ENCODE data around the gene CTSS.
A peak's percentile ranks its signal among the peaks of the same experiment; 100 is the strongest.
"Not testable (repeated sequence)": the region's sequence is repeated elsewhere in the genome, so short reads cannot be mapped to it uniquely, and the experiment has no call there.

Gene CTSS

GRCh38 chr1:150775276-150775675 is 9.7 kb upstream of the CTSS start:
- no peak for DNase-seq (ENCODE audit: low read depth)

- no peak for DNase-seq (ENCODE audit: low read depth)
These were observed 6.7 kb upstream of the CTSS start for GRCh38 chr1:150772326-150772725.

DNA sequence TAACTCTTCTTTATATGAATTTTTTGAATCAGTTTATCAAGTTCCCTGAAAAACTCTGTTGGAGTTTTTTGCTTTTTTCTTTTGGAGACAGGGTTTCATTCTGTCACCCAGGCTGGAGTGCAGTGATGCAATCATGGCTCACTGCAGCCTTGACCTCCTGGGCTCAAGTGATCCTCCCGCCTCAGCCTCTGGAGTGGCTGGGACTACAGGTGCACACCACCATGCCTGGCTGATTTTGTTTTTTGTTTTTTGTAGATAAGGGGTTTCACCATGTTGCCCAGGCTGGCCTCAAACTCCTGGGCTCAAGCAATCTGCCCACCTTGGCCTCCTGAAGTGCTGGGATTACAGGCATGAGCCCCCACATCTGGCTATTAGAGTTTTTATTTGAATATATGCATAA is 2.1 kb upstream of the CTSS start:
- DNase-seq (ENCODE audit: low read depth) = not testable (repeated sequence)

- not testable (repeated sequence) for DNase-seq (ENCODE audit: low read depth)
These were observed 361 bp upstream of the CTSS start for GRCh38 chr1:150765977-150766301.

GRCh38 chr1:150764617-150765101 is 919 bp downstream of the CTSS start:
- DNase-seq (ENCODE audit: low read depth) = peak; percentile 84

- DNase-seq (ENCODE audit: low read depth) = no peak
These were observed 2.6 kb downstream of the CTSS start for GRCh38 chr1:150763018-150763417.

DNA sequence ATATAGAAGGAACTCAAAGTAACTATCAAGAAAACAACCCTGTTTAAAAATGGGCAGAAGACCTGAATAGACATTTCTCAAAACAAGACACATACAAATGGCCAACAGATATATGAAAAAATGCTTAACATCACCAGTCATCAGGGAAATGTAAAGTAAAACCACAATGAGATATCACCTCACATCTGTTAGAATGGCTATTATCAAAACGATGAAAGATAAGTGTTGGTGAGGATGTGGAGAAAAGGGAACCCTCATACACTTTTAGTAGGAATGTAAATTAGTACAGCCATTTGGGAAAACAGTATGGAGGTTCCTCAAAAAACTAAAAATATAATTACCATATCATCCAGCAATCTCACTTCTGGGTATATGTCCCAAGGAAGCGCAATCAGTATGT is 3.0 kb downstream of the CTSS start:
- no peak for DNase-seq (ENCODE audit: low read depth)

DNA sequence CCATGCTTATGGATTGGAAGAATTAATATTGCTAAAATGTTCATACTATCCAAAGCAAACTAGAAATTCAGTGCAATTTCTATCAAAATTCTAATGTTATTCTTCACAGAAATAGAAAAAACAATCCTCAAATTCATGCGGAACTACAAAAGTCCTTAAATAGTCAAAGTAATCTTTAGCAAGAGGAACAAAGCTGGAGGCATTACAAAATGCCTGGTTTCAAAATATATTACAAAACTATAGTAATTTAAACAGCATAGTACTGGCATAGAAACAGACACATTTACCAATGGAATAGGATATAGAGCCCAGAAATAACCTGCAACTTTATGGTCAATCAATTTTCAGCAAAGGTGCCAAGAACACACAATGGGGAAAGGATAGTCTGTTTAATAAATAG is 3.8 kb downstream of the CTSS start:
- DNase-seq (ENCODE audit: low read depth) = no peak

DNA sequence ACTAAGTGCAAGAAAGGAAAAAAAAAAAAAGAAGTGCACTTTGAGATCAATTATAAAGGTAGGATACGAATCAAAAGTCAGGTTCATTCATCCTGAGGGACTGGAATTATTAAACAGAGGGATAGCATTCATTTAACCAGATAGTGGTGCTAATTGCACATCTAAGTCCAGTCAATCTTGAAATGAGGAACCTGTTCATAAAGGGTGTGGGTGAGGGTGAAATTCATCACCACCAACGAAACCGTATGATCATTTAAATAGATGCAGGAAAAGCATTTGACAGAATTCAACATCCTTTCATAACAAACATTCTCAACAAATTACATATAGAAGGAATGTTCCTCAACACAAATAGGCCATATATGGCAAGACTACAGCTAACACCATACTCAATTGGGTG is 5.6 kb downstream of the CTSS start:
- no peak for DNase-seq (ENCODE audit: low read depth)

- DNase-seq (ENCODE audit: low read depth) = no peak
These were observed 12.2 kb downstream of the CTSS start for GRCh38 chr1:150753416-150753815.

GRCh38 chr1:150751443-150751842 is 14.1 kb downstream of the CTSS start:
- DNase-seq (ENCODE audit: low read depth) = no peak

DNA sequence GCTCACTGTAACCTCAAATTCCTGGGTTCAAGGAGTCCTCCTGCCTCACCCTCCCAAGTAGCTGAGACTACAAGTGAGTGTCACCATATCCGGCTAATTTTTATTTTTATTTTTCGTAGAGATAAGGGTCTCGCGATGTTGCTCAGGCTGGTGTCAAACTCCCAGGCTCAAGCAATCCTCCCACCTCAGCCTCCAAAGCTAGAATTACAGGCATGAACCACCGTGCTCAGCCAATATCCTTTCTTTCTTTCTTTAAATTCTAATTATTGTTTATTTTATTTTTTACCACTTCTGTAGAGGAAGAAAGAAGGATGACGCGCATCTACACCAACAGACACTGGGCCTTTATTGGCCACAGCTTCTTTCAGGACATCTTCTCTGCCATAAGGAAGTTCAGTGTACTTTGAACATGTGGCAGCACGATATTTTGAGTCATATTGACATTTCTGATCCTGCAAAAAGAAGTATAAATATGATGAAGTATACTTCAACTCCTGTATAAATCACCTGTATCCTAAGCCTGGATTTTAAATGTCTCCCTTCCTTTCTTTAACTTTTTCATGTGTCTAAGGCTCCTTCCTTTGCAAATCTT is 15.8 kb downstream of the CTSS start:
- DNase-seq (ENCODE audit: low read depth) = no peak

DNA sequence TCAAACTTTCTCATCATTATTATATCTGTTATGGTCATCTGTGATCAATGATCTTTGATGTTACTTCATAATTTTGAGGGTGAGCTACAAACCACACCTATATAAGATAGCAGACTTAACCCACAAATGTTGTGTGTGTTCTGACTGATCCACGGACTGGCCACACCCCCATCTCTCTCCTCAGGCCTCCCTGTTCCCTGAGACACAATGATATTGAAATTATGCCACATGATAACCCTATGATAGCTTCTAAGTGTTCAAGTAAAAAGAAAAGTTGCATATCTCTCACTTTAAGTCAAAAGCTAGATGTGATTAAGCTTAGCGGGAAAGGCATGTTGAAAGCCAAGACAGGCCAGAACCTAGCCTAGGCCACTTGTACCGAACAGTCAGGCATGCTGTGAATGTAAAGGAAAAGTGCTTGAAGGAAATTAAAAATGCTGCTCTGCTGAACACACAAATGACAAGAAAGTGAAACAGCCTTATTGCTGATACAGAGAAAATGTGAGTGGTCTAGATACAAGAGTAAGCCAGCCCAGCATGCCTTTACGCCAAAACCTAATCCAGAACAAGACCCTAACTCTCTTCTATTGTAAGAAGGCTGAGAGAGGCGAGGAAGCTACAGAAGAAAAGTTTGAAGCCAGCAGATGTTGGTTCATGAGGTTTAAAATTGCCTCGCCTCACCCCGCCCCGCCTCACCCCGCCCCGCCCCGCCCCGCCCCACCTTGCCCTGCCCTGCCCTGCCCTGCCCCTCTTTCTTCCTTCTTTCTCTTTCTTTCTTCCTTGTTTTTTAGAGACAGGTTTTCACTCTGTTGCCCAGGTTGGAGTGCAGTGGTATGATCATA is 16.5 kb downstream of the CTSS start:
- DNase-seq (ENCODE audit: low read depth) = no peak

DNA sequence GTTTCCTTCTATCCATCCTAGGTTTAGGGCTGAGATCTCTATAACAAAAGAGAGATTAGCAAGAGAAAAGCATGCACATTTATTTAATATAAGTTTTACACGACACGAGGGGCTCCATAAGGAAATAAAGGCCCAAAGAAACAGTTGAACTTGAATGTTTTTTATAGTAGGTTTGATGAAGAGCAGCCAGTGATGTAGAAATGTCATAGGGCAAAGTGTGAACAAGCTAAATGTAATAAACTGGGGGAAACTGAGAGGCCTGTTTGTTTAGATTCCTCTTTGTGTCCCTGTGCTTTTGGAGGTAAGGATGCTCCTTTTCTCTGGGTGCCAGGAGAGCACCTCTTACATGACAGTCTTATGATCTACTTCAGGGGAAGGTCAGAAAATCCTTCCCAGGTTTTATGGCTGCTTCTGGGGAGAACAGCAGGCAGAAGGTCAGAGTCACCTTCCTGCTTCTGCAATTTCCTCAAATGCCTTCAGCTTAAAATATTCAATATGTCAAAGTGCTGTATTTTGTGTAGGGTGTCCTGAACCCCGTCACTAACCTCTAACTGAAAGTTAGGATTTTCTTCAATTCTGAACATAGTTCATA is 35.4 kb downstream of the CTSS start:
- no peak for DNase-seq (ENCODE audit: low read depth)

DNA sequence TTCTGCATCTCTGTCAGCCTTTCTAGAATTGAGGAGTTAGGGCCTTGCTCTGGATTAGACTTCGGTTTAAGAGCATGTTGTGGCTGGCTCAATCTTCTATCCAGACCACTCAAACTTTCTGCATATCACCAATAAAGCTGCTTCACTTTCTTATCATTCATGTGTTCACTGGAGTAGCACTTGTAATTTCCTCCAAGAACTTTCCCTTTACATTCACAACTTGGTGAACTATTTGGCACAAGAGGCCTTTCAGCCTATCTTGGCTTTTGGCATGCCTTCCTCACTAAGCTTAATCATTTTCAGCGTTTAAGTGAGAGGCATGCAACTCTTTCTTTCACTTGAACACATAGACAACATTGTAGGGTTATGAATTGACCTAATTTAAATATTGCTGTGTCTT is 41.2 kb downstream of the CTSS start:
- no peak for DNase-seq (ENCODE audit: low read depth)

GRCh38 chr1:150720703-150721102 is 44.9 kb downstream of the CTSS start, which contains the start of gene HORMAD1:
HORMAD1 (minus strand) TSS chr1:150720895; CDS start chr1:150719505, 1,390 bp downstream.
- DNase-seq (ENCODE audit: low read depth) = no peak

- no peak for DNase-seq (ENCODE audit: low read depth)
These were observed 45.5 kb downstream of the CTSS start for GRCh38 chr1:150720098-150720497.

- DNase-seq (ENCODE audit: low read depth) = no peak
These were observed 47.2 kb downstream of the CTSS start for GRCh38 chr1:150718225-150718891.

- DNase-seq (ENCODE audit: low read depth) = not testable (repeated sequence)
These were observed 56.5 kb downstream of the CTSS start for GRCh38 chr1:150709031-150709430.

DNA sequence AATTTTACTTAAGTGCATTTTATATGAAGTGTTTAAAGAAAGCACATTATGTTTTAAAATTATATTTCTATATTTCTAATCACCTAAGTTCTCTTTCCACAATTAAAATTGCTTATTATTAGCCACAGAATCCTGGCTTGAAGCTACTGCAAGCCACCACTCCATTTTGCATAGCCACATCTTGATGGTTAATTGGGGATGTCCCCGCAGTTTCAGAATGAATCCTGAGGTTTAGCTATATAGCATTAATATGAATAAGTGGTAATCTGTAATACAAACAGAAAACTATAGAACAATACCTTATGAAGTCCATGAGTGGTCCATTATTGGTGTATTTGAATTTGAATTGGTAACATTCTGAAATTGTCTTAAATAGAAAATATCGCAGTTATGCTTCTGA is 57.0 kb downstream of the CTSS start:
- no peak for DNase-seq (ENCODE audit: low read depth)

DNA sequence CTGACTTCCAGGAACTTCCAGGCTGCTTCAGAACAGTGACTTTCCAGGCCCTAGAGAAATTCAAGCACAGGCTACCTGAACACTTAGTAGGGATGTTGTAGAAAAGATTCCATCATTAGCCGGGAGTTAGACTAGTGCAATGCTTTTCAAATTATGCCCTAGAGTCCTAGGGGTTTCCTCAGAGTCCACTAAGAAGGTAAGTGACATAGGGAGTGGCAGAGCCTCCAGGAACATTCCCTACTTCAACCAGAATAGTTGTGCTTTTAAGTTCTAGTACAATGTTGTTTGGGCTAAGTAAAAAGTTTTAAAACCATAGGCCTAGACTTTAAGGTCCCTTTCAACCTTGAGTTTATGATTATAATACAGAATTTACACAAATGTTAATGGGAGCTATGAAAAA is 59.5 kb downstream of the CTSS start:
- no peak for DNase-seq (ENCODE audit: low read depth)

DNA sequence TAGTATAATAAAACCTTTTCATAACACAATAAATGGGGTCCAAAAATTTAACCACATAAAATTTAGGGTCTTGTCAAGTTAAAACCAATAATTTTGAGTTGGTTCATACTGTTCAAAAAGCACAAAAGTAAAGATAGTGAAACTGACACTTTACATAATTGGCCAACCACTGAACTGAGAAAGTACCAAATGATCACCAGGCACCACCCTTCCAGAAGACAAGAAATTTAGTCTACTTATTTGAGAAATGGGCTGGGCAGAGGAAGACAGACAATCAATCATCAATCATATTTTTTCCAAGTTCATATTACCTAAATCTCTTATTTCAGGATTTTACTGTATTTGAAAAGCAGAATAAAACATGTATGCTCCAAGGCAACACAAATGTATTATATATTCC is 62.2 kb downstream of the CTSS start:
- DNase-seq (ENCODE audit: low read depth) = no peak

Measured in HS-5 (cell line).